NCI-H2081 (cell line): ENCODE data around the gene FAM53B.
"Not testable (repeated sequence)": the region's sequence is repeated elsewhere in the genome, so short reads cannot be mapped to it uniquely, and the experiment has no call there.

ENCODE experiments used
- DNase-seq, 2 experiments: peaks; one replicate each; lab custom pipeline; 2025; lab: John Stamatoyannopoulos, UW

The FAM53B gene

DNA sequence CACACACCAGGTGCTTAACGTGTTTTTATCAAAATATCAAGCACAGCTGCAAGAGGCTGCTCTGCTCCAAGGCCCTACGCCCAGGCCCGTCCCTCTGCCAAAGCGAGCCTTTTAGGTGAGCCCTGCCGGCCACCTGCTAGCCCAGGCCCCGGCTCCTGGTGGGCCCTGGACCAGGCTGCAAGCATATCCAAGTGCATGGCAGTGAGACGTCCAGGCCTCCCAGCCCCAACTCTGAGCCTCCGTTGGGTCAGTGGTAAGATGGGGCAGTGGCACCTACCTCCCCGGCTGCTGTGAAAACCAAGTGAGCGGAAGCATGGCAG is 146.4 kb downstream of the FAM53B start:
- no peak for DNase-seq

DNA sequence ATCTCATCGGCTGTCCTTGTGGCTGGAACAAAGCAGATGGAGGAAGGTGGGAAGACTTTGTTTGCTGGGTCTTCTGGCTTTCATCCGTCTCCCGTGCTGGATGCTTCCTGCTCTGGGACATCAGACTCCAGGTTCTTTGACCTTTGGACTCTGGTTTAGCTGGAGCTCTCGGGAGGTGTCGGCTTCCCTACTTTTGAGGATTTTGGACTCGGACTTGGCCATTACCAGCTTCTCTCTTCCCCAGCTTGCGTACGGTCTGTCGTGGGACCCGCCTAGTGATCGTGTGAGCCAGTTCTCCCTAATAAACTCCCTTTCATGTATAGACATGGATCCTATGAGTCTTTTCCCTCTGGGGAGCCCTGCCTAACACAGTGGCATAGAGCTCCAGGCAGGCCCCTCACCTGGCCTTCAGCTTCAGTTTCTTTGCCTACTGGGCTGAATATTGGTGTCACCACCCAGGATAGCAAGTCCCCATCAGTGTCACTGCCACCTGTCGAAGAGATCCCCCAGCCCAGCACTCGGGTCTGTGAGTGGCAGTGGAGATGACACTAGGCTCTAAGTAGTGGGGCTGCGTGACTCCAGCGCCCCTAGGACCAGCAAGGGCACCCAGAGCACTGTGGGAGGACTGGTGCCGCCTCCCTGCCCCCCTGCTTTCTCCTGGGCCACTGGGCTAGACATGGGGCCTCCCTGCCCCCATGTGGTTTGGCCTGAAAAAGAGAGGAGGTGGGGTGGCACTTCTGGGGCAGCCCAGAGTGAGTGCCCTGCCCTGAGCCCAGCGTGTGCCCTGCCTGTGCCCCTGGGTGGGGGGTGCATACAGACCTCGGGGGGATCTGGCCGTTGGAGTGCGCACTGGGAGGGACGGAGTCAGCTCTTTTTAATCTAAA is 147.0 kb downstream of the FAM53B start:
- no peak for DNase-seq

DNA sequence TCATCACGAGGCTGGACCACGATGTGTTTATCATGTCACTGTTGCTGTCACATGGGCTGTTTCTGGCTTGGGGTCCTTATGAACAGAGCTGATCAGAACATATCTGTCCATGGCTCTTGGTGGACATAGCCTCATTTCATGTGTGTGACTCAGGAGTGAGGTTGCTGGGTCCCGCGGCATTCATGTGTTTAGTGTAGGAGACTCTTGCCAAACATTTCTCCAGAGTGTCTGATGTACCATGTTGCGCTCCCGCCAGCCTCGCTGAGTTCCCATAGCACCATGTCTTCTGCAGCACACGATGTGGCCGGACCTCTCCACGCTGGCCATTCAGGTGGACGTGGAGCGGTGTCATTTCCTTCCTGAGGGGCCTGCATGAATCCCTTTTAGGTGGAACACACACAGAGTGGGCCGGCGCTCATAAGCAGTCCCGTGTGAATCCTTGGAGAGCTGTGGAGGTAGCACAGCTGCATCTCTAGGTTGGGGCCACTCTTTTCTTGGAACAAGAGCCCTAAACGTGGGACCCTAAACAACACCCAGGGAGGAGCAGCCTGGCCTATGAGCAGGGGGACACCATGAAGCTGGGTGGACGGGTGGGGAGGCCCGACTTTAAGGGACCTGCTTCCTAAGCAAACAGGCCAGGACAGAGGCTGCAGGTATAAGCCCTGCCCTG is 147.9 kb downstream of the FAM53B start:
- no peak for DNase-seq

DNA sequence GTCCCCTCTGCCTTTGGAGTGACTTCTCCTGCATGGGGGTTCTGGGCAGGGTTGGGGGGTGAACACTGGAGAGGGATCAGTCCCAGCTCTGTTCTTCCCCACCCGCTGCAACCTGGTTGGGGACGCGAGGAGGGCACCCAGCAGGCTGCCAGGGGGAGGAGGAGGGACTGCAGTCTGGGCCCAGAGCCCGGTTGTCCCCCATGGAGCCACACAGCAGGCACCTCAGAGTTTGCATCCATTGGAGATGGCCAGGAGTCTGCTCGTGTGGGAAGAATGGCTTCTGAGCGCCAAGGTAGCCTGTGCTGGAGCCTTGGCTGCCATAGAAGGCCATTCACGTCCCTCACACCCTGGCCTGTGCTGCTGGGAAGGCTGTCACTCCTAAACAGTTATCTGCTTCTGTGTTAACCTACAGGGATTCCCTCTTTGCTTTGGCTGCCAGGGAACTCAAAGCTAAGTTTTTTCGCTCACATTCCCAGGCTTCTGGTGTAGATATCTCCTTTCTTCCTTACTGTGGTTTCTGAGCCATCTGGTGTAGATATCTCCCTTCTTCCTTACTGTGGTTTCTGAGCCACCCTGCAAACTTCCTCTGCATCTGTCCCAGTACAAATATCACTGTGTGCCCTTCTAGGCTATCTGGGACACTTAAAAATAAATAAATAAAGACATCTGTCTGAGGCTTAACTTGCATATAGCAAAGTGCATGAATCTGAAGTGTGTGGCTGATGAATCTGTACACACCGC is 148.9 kb downstream of the FAM53B start:
- DNase-seq, result no peak

- DNase-seq, result no peak
Measured at GRCh38 chr10:124594240-124594639, 149.9 kb downstream of the FAM53B start.

- no peak for DNase-seq
Measured at GRCh38 chr10:124593431-124593985, 150.7 kb downstream of the FAM53B start.

DNA sequence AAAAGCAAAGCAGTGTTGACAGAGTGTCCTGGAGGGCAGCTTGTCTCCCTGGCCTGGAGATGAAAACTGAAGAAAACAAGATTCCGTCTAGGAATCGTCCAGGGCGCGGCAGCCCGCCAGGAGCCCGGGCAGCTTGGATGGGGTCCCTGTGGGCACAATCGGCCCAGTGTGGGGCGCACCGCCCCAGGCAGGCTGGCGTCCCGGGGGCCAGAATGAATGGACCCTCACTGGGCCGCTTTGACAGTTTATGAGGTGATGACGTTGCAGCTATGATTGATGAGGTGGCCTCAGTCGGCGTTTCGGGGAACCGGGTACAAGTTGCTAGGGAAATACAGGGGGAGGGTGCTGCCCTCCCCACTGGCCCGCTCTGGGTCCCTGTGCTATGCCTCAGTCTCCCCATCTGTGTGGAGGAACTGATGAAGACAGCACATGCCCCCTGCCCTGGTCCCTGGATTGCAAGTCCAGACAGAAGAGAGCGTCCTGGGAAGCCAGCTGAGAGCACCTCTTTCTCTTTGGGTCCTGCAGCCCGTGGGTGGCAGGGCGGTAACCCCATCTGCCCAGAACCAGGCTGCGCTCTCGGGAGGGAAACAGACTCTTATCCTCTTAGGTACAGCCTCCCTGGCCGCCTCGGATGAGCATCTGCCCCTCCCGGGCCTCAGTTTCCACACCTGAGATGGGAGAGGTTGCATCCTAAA is 151.3 kb downstream of the FAM53B start:
- no peak for DNase-seq

GRCh38 chr10:124592101-124592500 is 152.1 kb downstream of the FAM53B start:
- no peak for DNase-seq

DNA sequence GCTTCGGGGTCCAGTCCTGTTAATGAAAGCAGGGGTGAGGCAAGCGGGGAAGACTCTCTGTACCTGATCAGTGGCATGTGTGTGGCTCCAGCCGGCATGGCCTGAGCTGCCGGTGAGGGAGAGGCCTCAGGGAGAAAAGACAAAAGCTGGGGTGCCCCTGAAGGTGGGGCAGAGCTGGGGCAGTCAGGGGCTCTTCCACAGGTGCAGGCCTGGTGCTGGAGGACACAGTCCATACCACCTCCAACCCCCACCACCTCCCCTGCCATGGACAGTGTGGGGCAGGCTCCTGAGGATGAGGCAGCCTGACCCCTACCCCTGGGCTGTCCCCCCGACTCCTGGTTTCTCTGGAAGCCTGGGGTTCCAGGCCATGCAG is 153.1 kb downstream of the FAM53B start:
- no peak for DNase-seq

DNA sequence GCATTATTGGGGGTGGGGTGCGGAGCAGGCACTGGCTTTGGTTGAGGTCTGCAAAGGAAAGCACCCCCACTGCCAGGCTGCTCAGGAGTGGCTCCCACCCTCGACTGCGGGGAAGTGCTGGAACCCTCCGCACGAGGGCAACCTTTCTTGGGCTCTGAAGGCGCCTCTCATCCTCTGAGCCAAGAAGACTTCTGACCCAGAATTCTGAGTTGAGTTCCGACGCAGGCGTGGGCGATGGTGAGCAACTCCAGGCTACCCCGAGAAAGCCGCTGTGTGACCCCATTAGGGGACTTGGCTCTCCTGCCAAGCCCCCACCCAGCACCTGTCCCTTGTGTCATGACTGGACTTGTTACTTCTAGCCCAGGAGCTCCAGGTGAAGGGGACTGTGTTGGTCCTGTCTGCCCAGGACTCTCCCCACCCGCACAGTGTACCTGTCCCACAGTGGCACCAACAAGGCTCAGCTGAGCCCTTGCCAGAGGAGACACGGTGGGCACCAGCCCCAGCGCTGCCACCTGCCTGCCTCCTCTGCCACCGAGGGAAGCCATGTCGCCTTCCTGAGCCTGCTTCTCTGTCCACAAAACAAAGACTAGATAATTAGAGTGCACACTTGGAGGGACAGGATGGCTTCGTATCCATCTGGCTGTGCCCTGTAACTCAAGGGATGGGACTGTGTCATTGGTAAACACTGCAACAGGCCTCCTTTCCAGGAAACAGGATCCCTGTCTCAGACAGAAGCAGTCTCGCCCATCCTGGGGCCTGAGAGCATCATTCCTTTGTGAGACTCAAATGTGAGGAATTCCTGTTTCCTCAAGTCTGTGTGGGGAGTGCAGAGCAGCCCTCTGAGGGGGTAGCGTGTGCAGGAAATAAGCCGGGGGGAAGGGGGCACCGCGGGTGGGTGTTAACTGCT is 153.7 kb downstream of the FAM53B start:
- no peak for DNase-seq

- DNase-seq, result peak in 1 of 2 experiments; percentile 11
Measured at GRCh38 chr10:124589491-124590041, 154.6 kb downstream of the FAM53B start.

DNA sequence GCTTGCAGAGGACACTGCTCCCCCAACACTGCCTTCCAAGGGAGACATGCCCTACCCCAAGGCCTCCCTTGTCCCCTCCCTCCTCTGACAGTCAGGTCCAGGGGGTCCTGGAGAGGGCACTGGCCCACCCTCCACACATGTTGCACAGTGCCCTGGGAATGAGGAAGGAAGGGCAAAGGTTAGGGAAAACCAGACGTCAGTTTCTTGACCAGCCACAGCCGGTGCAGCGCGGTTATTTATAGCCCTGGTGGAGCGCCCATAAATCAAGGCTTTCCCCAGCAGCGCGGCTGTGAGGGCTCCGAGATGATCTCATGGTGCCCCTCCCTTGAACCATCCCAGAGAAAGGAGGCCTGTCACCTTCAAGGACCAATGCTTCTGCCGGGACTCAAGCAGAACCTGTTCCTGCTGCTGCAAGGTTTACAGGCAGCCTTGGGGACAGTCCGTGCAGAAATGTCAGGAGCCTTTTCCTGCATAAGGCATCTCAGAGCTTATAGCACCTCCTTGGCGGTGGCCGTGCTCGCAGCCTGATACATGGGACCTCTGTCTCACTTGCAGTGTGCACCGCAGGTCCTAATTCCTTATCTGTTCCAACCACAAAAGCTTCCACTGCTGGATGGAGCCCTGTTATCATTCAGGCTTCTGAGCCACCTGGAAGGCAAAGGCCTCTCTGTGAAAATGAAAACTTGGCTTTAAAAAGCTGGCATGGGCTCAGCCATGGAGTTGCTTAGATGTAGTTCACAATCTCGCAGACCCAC is 155.3 kb downstream of the FAM53B start:
- no peak for DNase-seq

DNA sequence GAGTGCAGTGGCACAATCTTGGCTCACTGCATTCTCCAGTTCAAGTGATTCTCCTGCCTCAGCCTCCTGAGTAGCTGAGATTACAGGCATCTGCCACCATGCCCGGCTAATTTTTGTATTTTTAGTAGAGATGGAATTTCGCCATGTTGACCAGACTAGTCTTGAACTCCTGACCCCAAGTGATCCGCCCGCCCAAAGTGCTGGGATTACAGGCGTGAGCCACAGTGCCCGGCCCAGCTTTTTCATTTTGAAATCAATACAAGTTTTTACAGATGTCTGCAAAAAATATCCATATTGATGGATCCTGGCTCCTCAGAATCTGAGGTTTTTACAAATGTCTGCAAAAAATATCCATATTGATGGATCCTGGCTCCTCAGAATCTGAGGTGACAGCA is 155.8 kb downstream of the FAM53B start:
- DNase-seq, result not testable (repeated sequence)

DNA sequence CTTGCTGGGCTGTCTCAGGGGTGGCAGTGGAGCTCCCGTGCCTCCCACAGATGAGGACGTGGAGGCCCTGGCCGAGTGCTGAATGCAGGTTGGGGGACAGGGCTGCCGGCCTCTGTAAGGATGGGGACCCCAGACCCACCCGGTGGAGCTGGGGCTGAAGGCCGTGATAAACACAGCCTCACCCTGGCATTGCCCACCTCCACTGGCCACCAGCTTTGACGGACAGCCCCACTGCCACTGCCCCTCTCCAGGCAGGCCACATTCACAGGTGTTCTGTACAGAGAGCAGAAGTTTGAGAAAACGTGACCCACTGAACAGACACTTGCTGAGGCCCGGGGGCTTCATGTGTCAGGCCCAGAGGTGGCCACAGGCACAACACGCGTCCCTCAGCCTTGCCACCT is 156.4 kb downstream of the FAM53B start:
- DNase-seq, result no peak

DNA sequence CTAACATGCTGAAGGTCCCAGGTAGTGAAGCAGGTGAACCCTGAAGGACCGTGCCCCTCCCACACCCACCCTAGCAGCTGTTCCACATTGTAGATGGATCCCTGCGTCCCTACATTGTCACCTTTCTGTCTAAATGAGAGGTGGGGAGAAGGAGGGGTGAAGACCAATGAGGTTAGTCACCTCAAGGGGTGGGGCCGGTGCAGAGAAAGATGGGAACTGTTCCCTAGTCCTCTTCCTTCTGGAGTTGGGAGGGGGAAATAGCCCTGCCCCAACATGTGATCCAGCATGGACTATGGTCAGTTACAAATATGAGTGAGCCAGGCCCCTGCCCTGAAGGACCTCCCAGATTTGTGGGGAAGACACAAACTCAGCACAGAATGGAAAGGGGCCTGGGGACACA is 158.0 kb downstream of the FAM53B start:
- DNase-seq, result no peak

DNA sequence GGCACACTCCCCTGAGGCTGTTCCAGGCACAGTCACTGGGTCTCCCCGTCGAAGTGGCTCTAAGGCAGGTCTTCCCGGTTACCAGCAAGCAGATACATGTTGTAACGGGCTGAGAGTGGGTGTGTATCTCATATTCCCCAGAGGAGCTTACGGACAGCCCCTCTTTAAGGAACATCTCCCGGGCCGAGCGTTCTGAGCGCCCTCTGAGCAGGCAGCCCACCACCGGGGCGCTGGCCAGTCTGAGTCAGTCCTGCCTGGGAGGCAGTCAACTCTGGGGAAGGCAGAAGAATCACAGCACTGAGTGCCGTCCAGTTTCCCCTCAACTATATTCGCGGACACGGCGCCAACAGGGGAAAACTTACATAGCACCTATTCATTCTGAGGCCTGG is 165.2 kb downstream of the FAM53B start:
- DNase-seq, result no peak

DNA sequence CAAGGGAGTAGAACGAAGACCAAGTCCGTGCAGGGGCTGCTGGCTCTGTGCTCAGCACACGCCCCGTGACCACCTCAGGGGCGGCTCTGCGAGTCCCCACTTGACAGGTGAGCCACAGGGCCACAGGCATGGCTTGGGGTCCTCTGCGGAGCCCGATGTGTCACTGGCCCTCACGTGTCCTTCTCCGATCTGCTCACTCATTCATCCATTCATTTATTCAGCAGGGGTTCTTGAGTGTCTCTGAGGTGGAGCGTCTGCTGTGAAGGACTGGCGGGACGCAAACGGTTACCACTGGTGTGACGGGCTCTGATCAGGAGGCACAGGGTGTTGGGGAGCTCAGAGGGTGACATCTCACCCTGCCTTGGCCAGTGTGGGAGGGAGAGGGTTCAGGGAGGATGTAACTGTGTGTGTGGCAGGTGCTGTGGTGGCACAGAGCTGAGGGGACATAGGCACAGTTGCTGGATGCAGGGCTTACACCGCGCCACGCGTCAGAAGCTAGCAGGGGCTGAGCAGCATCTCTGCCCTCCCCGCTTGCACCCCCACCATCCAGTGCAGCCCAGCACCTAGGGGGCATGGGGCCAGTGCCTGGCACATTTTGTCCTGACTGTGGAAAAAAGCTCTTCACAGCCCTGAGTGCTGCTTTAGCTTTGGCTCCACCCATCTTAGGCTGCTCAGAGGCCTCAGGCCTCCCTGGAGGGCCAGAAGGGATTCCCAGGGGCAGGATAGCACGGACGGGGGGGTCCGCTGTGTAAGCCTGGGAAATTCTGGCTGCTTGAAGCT is 165.8 kb downstream of the FAM53B start:
- DNase-seq, result no peak

DNA sequence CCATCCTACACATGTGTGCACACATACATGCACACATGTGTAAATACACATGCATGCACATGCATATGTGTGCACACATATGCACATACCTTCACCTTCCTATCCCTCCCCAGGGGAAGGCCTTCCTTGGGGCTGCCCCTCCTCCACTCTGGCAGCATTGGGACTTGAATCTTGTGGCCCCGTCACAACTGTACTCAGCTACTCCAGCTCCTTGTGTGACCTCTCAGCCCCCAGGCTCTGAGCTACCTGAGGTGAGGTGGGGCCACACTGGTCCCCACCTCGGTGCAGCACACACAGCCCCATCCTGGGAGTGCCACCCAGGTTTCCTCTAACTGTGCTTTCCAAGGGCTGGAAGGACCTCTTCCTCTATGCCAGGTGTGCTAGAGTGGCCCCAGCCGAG is 166.5 kb downstream of the FAM53B start:
- DNase-seq, result no peak
